ENCODE results near the gene KDM5D.

KDM5D gene

DNA sequence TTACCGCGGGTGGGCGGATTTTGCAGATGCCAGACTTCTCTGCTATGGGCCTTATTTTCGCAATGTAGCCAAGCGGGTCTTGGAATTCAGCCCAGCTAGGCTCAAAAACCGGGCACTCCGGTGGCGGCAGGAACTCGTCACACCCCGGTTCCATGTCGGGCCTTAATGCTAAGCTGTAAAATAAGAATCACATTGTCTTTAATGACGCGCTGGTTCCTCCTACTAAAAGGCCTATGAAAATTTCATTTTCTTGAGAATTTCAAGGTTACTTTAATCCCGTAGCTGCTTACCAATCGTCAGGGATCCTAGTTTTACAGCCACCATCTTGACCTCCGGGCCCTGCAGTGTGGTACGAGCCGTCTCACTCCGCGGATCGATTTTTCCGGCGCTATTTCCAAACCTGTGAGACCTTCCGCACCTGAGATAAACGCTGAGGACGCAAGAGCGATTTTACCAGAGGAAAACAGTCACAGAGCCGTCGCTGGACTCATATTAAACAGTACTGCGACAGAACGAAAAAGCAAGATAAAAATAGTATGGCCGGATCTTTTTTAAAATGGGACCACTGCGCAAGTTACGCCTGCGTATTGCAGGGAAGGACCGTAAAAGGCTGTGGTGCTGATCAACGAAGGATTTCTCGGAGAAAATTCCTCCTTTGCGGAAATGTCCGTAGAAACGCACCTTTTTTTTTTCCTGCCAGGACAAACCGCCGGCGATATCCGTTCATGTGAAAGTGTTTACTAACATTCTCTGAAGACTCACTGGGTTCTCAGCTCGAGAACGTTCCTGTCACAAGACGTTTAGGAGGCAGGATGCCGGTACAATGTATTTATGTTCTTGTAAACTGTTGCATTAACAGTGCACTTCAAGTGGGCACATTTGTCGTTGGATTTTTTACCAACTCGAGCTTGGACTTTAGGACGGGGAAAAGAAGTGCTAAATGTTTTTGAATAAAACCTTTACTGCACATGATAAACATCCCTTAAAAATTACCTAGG, at the start of gene KDM5D:
Gene KDM5D (minus strand): TSS at position 346 of the 998 bp plus-strand sequence. CDS start 192 bp downstream, at position 154.
- H3K27ac ChIP-seq (ENCODE audit: poor library complexity, severe bottlenecking) = peak within 1 kb of the TSS; percentile 90
- peak; percentile 89 for ATAC-seq (ENCODE audit: low read depth)
- no peaks in the 10 kb centered on the region for H3K9me3 ChIP-seq (ENCODE audit: severe bottlenecking)
- peak; percentile 78 for DNase-seq (ENCODE audit: low spot score)
- peaks cover 41% of the 10 kb centered on the region for H3K36me3 ChIP-seq (ENCODE audit: low read depth)
- TF ChIP-seq, protein P1, sequence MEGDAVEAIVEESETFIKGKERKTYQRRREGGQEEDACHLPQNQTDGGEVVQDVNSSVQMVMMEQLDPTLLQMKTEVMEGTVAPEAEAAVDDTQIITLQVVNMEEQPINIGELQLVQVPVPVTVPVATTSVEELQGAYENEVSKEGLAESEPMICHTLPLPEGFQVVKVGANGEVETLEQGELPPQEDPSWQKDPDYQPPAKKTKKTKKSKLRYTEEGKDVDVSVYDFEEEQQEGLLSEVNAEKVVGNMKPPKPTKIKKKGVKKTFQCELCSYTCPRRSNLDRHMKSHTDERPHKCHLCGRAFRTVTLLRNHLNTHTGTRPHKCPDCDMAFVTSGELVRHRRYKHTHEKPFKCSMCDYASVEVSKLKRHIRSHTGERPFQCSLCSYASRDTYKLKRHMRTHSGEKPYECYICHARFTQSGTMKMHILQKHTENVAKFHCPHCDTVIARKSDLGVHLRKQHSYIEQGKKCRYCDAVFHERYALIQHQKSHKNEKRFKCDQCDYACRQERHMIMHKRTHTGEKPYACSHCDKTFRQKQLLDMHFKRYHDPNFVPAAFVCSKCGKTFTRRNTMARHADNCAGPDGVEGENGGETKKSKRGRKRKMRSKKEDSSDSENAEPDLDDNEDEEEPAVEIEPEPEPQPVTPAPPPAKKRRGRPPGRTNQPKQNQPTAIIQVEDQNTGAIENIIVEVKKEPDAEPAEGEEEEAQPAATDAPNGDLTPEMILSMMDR (IDR thresholded peaks at IDR 0.05; ENCODE audit: poor library complexity, severe bottlenecking) = no peak
- H3K27me3 ChIP-seq (ENCODE audit: insufficient read depth, poor library complexity, severe bottlenecking) = no peaks in the 10 kb centered on the region
- peaks cover 4% of the 10 kb centered on the region for H3K4me1 ChIP-seq (ENCODE audit: insufficient read depth, poor library complexity, severe bottlenecking)
- H3K4me3 ChIP-seq (ENCODE audit: severe bottlenecking) = peak within 1 kb of the TSS; percentile 46

DNA sequence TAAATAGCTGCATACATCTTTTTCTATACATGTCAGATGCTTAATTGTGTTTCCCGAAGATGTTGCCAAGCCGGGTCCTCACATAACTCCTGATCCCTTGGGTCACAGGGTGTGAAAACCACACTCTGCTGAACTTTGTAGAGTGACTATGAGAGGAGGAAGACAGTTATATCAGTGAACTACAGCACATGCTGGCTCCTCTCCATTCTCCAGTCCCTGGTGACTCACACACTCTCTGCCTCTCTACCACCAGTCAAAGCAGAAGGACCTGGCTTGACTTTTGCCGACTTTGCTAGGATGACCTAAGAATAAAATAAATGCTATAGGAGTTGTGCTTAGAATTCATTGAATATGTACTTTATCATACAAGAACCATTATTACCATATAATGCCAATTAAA, 23.8 kb upstream of the KDM5D start:
- no peak for DNase-seq (ENCODE audit: low spot score)
- H3K27ac ChIP-seq (ENCODE audit: poor library complexity, severe bottlenecking) = no peak overlapping the region
- no peak for ATAC-seq (ENCODE audit: low read depth)
- H3K36me3 ChIP-seq (ENCODE audit: low read depth) = no peaks in the 10 kb centered on the region
- H3K9me3 ChIP-seq (ENCODE audit: severe bottlenecking) = no peaks in the 10 kb centered on the region
- no peaks in the 10 kb centered on the region for H3K27me3 ChIP-seq (ENCODE audit: insufficient read depth, poor library complexity, severe bottlenecking)
- H3K4me3 ChIP-seq (ENCODE audit: severe bottlenecking) = no peak overlapping the region
- TF ChIP-seq, protein P1 (IDR thresholded peaks at IDR 0.05; ENCODE audit: poor library complexity, severe bottlenecking) = no peak
- H3K4me1 ChIP-seq (ENCODE audit: insufficient read depth, poor library complexity, severe bottlenecking) = no peaks in the 10 kb centered on the region

DNA sequence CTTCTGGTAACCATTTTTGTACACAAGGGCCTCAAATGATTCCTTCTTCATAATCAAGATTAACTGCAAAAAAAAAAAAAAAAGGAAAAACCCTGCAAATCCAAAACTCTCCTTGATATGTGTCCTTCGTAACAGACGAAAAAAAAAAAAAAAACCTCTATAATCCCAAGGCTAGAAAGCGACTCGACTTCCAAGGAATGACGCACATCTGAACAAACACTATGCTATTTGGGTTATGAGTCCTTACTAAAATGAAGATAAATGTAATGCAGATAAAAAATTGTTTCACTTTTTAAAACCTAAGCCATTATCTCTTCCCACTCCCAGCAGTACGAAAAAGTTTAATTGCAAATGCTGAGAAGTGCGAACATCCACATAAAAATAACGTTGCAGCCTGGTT, 1.2 kb downstream of the KDM5D start:
- peaks cover 4% of the 10 kb centered on the region for H3K4me1 ChIP-seq (ENCODE audit: insufficient read depth, poor library complexity, severe bottlenecking)
- peaks cover 55% of the 10 kb centered on the region for H3K36me3 ChIP-seq (ENCODE audit: low read depth)
- no peaks in the 10 kb centered on the region for H3K27me3 ChIP-seq (ENCODE audit: insufficient read depth, poor library complexity, severe bottlenecking)
- ATAC-seq (ENCODE audit: low read depth) (no peak), DNase-seq (ENCODE audit: low spot score) (no peak)
- peak overlapping the region; percentile 46 for H3K4me3 ChIP-seq (ENCODE audit: severe bottlenecking)
- TF ChIP-seq, protein P1 (IDR thresholded peaks at IDR 0.05; ENCODE audit: poor library complexity, severe bottlenecking) = no peak
- no peak overlapping the region for H3K27ac ChIP-seq (ENCODE audit: poor library complexity, severe bottlenecking)
- H3K9me3 ChIP-seq (ENCODE audit: severe bottlenecking) = no peaks in the 10 kb centered on the region

DNA sequence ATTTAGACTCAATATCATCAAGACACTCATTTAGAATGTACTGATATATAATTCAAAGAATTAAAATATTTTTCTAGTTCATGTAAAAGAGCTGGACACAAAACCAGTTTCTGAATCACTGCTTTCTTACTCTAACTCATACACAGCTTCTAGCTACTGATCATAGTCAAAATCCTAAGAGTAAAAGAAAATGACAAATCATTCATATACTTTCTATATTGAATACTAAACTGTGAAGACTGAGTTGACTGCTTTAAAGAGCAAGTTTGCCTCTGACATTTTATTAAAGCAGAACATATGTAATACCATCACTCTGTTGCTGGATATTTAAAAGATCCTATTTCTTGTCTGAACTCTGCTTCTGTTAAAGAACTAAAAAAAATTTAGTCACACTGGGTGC, 2.4 kb downstream of the KDM5D start:
- ATAC-seq (ENCODE audit: low read depth) (no peak), DNase-seq (ENCODE audit: low spot score) (no peak)
- Histone ChIP-seq H3K4me1 (ENCODE audit: insufficient read depth, poor library complexity, severe bottlenecking) (peaks cover 4% of the 10 kb centered on the region), H3K36me3 (ENCODE audit: low read depth) (peaks cover 66% of the 10 kb centered on the region), H3K4me3 (ENCODE audit: severe bottlenecking) (no peak overlapping the region), H3K27ac (ENCODE audit: poor library complexity, severe bottlenecking) (no peak overlapping the region), H3K9me3 (ENCODE audit: severe bottlenecking) (no peaks in the 10 kb centered on the region), H3K27me3 (ENCODE audit: insufficient read depth, poor library complexity, severe bottlenecking) (no peaks in the 10 kb centered on the region)
- TF ChIP-seq, protein P1 (IDR thresholded peaks at IDR 0.05; ENCODE audit: poor library complexity, severe bottlenecking) = no peak

DNA sequence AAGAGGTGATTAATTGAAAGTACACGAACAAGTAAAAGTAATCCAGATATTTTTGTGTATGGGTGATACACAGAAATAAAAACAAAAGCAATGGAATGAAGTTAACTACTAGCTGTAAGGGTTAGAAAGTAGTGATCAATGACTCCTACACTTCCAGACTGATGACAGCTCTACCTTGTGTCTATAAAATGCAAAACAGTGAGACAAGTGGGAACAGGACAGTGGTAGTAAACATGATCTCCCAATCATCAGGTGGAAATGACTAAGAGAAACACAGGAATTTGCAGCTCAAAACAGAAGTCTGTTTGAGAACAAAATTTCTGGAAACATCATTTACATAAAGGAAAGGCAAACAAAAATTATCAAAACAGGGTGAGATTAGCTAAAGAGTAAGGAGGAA, 10.1 kb downstream of the KDM5D start:
- Histone ChIP-seq H3K27ac (ENCODE audit: poor library complexity, severe bottlenecking) (no peak overlapping the region), H3K9me3 (ENCODE audit: severe bottlenecking) (no peaks in the 10 kb centered on the region), H3K4me3 (ENCODE audit: severe bottlenecking) (no peak overlapping the region), H3K36me3 (ENCODE audit: low read depth) (peaks cover 100% of the 10 kb centered on the region), H3K27me3 (ENCODE audit: insufficient read depth, poor library complexity, severe bottlenecking) (no peaks in the 10 kb centered on the region), H3K4me1 (ENCODE audit: insufficient read depth, poor library complexity, severe bottlenecking) (no peaks in the 10 kb centered on the region)
- DNase-seq (ENCODE audit: low spot score) (no peak), ATAC-seq (ENCODE audit: low read depth) (peak; percentile 49; the same call in 1 of the 3 replicates)
- TF ChIP-seq, protein P1 (IDR thresholded peaks at IDR 0.05; ENCODE audit: poor library complexity, severe bottlenecking) = no peak
